ENCODE measurements around the gene KCNIP4. TPM values are rescaled to one million over a fixed set of nuclear protein-coding genes. Genes with fewer than 3 reads are reported as not detected.

Gene KCNIP4
- total and polyA plus RNA-seq, 10 of the 15 experiments (the other 5 are each of a cell fraction or from before 2014, with no cell fraction given) = 0.03 to 0.23 (median 0.13) TPM; not detected in 7

GRCh38 chr4:20832826-20833225 is 1115.7 kb downstream of the KCNIP4 start (continued):
- TF ChIP-seq JUND (IDR thresholded peaks at IDR 0.05; ENCODE audit: low read depth, low read length) (no peak), NBN (IDR thresholded peaks at IDR 0.05) (no peak), CHD2 (IDR thresholded peaks at IDR 0.05; ENCODE audit: borderline replicate concordance, low read depth, low read length) (no peak), DPF2 (IDR thresholded peaks at IDR 0.05) (no peak), EZH2 (IDR thresholded peaks at IDR 0.05; ENCODE audit: borderline replicate concordance, control insufficient read depth, low read depth, low read length) (no peak), MAX (IDR thresholded peaks at IDR 0.05; ENCODE audit: low read depth, low read length) (no peak), SREBF1 (IDR thresholded peaks at IDR 0.05; ENCODE audit: low read length) (no peak), TCF3 (IDR thresholded peaks at IDR 0.05; ENCODE audit: borderline replicate concordance, insufficient read depth, low read depth, low read length) (no peak), BACH1 (IDR thresholded peaks at IDR 0.05; ENCODE audit: borderline replicate concordance) (no peak)

GRCh38 chr4:20831746-20832145 is 1116.8 kb downstream of the KCNIP4 start:
- ChIA-PET POLR2A (no interaction called here), SMC1A (ENCODE audit: uncharacterized antibody, unreplicated experiment) (no interaction called here), RAD21 (ENCODE audit: unreplicated experiment) (no interaction called here), CTCF (no interaction called here)
- FAIRE-seq = no peak
- Histone ChIP-seq H3K79me2 (ENCODE audit: control insufficient read depth, insufficient read depth, low read length) (no peaks in the 10 kb centered on the region), H3K4me2 (ENCODE audit: control insufficient read depth, insufficient read depth) (no peak overlapping the region), H2AFZ (ENCODE audit: control insufficient read depth, low read depth, low read length) (no peak overlapping the region), H3K9me3 (replicated peaks; ENCODE audit: control insufficient read depth, insufficient read depth, low read length) (no peaks in the 10 kb centered on the region), H3K27ac (ENCODE audit: control insufficient read depth, insufficient read depth) (no peak overlapping the region), H3K9ac (ENCODE audit: control insufficient read depth, insufficient read depth, low read length) (no peak overlapping the region), H3K4me3 (no peak overlapping the region), H3K27me3 (replicated peaks in 1 of 2; ENCODE audit: control insufficient read depth in 2 of 2, insufficient read depth in 2 of 2, low read length in 1 of 2) (no peaks in the 10 kb centered on the region), H4K20me1 (ENCODE audit: control insufficient read depth, insufficient read depth) (no peaks in the 10 kb centered on the region), H3K36me3 (ENCODE audit: control insufficient read depth in 2 of 2, insufficient read depth in 2 of 2, low read length in 1 of 2) (no peaks in the 10 kb centered on the region), H3K4me1 (ENCODE audit: control insufficient read depth, insufficient read depth, low read length) (no peaks in the 10 kb centered on the region)
- DNase-seq (ENCODE audit: low read depth, low spot score) = no peak
- BruUV-seq (replicated peaks) = no TSS peak
- WGBS (ENCODE audit: insufficient coverage, insufficient replicate concordance, low lambda C conversion rate, missing lambda C conversion rate) = 0% methylated on average over 1 of the region's 1 CpG
- intact Hi-C loops (cut with micrococcal nuclease; ENCODE audit: unreplicated experiment) (no loop called here), in situ Hi-C loops (cut with MboI) (no loop called here)
- TF ChIP-seq BRCA1 (IDR thresholded peaks at IDR 0.05; ENCODE audit: low read depth, low read length) (no peak), GATAD2B (conservative IDR thresholded peaks at IDR 0.05; ENCODE audit: low read depth) (no peak), SUPT20H (IDR thresholded peaks at IDR 0.05; ENCODE audit: borderline replicate concordance, control insufficient read depth, low read depth, low read length) (no peak), JUNB (IDR thresholded peaks at IDR 0.05) (no peak), KLF5 (IDR thresholded peaks at IDR 0.05; ENCODE audit: partially characterized antibody) (no peak), REST (IDR thresholded peaks at IDR 0.05; ENCODE audit: low read depth, low read length) (no peak), YBX1 (IDR thresholded peaks at IDR 0.05) (no peak)
- ATAC-seq = no peak

All from GM12878 (cell line).